AG09319 (cell line): Measurements from ENCODE around the gene NAIP.
"Not testable (repeated sequence)": the region's sequence is repeated elsewhere in the genome, so short reads cannot be mapped to it uniquely, and the experiment has no call there.

Source experiments
- DNase-seq: peaks from one replicate; pipeline ENCODE4 v3.0.0-alpha.2; 2010; ENCODE audit warnings: low read depth; ENCODE audit errors: extremely low read depth

NAIP gene

DNA sequence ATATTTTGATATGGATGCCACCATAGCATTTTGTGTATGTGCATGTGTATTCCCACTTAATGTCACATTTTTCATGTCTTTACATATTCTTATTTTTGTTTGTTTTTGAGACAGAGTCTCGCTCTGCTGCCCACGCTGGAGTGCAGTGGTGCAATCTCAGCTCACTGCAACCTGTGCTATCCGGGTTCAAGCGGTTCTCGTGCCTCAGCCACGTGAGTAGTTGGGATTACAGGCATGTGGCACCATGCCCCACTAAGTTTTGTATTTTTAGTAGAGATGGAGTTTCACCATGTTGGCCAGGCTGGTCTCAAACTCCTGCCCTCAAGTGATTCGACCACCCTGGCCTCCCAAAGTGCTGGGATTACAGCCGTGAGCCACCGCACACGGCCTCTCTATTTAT is 72.1 kb downstream of the NAIP start:
- DNase-seq: not testable (repeated sequence)

DNA sequence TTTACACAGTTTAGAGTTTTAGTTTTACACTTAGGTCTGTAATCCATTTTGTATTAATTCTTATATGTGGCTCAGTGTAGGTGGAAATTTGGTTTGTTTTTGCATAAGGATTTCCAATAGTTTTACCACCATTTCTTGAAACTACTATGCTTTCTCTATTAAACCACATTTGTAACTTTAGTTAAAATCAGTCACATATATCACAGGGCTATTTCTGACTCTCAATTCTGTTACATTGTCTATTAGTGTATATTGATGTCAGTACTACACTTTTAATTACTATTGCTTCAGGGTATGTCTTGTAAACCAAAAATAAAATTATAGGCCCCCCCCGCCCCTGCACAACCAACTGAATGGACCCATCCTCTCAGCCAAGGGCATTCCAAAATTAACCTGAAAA is 92.6 kb downstream of the NAIP start:
- DNase-seq: not testable (repeated sequence)

DNA sequence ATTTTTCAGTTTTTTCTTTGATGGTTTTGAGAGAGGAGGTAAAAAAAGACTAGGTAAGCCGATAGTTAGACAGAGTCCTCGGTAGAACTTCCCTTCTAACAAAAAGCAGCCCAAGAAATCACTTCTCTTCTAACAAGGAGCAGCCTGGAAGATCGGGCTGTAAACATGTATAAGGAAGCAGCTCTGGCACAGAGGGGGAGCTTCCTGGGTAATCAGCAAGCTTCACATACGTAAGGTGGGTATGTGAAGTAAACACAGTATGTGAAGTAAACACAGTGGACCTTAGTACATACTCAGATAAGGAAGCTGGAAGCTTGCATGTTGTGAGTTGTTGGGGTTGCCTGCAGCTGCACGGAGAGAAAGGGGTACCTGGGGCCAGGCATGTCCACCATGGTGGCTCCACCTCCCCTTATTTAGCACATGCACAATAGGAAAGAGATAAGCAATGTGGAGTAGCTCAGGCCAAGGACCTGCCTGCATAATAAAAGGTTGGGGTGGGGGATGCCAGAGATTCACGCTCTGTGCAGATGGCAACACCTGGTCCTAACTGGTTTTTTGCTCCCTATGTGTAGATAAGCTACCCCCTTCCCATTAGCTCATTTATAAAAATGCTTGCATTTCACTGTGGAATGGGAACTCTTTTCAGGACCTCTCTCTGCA is 93.3 kb downstream of the NAIP start:
- not testable (repeated sequence) for DNase-seq

DNA sequence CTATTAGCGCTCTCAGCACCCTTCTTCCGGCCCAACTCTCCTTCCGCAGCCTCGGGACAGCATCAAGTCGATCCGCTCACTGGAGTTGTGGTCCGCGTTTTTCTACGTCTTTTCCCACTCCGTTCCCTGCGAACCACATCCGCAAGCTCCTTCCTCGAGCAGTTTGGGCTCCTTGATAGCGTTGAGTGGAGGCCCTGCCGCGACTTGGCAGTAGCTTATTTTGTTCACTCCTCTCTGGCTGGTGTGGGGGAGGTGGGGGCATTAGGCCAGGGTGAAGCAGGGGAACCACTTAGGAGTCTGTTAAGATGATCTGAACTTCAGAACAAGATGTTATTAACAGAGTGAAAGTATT is 100.0 kb downstream of the NAIP start:
- not testable (repeated sequence) for DNase-seq
